Measurements from ENCODE around the gene ARL8A.
"Not testable (repeated sequence)": the region's sequence is repeated elsewhere in the genome, so short reads cannot be mapped to it uniquely, and the experiment has no call there.

Gene ARL8A

DNA sequence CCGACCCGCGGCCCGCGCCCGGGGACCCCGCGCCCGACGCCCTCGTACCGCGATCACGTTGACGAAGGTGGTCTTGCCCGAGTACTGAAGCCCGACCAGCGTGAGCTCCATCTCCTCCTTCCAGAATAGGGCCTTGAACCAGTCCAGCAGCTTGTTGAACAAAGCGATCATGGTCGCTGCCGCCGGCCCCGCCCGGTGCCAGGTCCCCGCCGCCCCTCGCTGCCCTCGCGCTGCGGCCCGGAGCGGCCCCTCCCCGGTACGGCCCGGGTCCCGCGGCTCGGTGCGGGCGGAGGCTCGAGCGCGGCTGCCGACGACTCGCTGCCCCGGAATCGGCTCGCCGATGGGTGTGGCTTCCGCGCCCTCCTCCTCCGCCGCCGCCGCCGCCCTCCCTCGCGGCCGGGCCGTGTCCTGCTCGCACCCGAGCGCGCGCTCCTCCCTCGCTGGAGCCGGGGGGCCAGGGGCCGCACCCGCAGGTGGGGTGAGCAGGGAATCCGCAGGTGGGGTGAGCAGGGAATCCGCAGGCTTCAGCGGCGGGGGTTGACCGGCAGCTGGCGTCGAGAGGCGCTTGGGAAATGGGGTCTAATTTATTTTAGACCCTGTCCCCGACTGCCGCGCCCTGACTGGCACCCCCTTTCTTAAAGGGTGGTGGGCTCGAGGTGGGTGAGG lies at the start of gene ARL8A:
ARL8A (minus strand) TSS at position 336 of the 666 bp plus-strand sequence; CDS start at position 171, 165 bp downstream.
- DNase-seq (ENCODE audit: low read depth, low spot score) = peak; percentile 41

- DNase-seq (ENCODE audit: low read depth, low spot score) = no peak
These were observed 49.8 kb upstream of the ARL8A start for GRCh38 chr1:202194328-202194648.

DNA sequence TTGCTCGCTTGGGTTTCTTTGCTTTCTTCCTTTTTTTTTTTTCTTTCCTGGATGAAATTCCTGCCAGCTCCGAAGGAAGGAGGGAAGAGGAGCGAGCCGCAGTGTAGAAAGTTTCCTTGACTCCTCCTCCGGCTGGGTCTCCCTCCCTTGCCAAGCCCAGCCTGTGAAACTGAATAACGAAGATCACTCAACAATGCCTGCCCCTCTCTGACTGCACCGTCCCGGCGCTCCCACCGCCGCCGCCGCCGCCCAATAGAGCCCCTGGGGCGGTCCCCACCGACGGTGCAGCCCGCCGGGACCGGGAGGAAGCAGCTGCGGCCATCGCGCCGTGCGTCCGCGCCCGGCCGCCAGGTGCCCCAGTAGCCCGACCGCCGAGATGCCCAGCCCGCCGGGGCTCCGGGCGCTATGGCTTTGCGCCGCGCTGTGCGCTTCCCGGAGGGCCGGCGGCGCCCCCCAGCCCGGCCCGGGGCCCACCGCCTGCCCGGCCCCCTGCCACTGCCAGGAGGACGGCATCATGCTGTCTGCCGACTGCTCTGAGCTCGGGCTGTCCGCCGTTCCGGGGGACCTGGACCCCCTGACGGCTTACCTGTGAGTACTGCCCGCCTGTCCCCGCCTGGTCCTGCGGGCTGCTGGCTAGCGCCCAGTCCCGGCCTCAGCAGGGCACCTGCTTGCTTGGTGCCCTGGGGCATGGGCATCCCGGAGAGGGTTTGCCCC lies 49.2 kb upstream of the ARL8A start, which contains the start of gene LGR6:
LGR6 (plus strand) TSS at position 186 of the 714 bp plus-strand sequence; CDS start at position 377, 191 bp downstream.
- no peak for DNase-seq (ENCODE audit: low read depth, low spot score)

GRCh38 chr1:202192770-202193613 lies 48.5 kb upstream of the ARL8A start:
- DNase-seq (ENCODE audit: low read depth, low spot score) = peak; percentile 22

DNA sequence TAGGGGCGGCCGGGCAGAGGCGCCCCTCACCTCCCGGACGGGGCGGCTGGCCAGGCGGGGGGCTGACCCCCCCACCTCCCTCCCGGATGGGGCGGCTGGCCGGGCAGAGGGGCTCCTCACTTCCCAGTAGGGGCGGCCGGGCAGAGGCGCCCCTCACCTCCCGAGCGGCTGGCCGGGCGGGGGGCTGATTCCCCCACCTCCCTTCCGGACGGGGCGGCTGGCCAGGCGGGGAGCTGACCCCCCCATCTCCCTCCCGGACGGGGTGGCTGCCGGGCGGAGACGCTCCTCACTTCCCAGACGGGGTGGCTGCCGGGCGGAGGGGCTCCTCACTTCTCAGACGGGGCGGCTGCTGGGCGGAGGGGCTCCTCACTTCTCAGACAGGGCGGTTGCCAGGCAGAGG lies 46.9 kb upstream of the ARL8A start:
- DNase-seq (ENCODE audit: low read depth, low spot score) = not testable (repeated sequence)

- DNase-seq (ENCODE audit: low read depth, low spot score) = no peak
These were observed 45.6 kb upstream of the ARL8A start for GRCh38 chr1:202189918-202190715.

GRCh38 chr1:202189001-202189790 lies 44.7 kb upstream of the ARL8A start:
- DNase-seq (ENCODE audit: low read depth, low spot score) = peak; percentile 59

DNA sequence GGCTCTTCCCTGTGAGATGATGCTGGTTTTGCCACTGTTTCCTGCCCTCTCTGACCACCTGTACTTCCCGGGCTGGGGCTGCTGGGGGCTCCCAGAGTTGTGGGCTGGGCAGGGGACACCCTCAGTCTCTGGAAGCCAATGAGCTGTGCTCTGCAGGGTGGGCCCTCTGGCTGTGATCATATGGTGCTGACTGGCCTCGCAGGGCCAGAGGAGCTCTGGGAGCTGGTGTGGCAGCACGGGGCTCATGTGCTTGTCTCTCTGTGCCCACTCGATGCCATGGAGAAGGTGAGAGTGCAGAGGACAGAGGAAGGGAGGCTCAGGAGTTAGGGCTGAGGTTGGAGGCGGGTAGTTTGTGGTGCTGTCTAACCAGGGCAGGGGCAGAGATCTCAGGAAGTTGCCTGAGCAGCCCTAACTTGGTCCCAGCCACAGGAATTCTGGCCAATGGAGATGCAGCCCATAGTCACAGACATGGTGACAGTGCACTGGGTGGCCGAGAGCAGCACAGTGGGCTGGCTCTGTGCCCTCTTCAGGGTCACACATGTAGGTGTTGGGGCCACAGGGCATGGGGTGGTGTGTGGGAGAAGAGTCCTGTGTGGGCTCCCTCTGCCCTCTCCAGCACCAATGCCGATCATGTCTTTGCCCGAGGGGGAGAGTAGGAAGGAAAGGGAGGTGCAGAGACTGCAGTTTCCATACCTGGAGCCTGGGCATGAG lies 43.3 kb upstream of the ARL8A start:
- DNase-seq (ENCODE audit: low read depth, low spot score) = no peak

GRCh38 chr1:202187041-202187671 lies 42.6 kb upstream of the ARL8A start:
- no peak for DNase-seq (ENCODE audit: low read depth, low spot score)

GRCh38 chr1:202186327-202186726 lies 41.8 kb upstream of the ARL8A start:
- no peak for DNase-seq (ENCODE audit: low read depth, low spot score)

GRCh38 chr1:202184750-202185460 lies 40.4 kb upstream of the ARL8A start:
- DNase-seq (ENCODE audit: low read depth, low spot score) = peak; percentile 26

DNA sequence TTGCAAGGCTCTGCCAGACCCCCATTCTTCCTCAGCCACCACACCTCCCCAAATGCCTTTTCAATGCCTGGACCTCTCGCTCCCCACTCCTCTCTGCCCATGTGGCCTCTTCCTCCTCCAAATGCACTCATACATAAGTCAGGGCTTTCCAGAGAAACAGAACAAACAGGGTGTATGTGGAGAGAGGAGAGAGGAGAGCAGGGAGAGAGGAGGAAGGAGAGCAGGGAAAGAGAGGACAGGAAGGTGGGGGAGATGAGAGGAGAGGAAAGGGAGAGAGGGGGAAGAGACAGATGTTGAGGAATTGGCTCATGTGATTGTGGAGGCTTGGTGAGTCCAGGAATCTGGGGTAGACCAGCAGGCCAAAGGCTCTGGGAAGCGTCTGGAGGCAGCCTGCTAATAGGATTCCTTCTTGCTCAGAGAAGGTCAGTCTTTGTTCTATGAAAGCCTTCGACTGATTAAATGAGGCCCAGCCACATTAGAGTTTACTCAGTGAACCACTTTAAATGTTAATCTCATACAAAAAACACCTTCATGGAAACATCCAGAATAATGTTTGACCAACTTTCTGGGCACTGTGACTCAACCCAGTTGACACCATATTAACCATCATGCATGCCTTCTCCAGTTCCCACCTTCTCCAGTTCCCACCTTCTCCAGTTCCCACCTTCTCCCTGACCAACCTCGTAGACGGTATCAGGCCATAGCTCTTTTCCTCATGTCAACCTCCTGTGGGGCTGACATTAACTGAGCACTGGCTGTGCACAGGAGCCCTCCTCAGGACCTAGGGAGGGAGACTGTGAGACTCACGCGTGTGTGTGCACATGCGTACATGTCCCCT lies 37.7 kb upstream of the ARL8A start:
- DNase-seq (ENCODE audit: low read depth, low spot score) = no peak

DNA sequence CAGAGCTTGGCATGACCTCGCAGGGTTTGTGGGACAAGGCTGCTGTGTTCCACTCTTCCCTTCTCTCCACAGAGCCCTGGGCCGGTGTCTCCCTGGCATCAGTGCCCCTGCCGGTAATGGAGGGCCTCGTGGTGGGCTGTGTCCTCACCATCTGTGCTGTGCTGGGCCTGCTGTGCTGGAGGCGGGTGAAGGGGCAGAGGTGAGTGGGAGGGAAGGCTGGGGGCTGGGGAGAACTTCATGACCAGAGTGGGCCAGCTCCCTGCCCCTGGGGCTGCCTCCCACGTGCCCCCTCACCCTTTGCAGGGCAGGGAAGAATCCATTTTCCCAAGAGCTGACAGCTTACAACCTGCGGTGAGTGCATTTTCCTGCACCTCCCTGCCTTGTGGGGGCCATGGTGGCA lies 37.0 kb upstream of the ARL8A start:
- no peak for DNase-seq (ENCODE audit: low read depth, low spot score)

DNA sequence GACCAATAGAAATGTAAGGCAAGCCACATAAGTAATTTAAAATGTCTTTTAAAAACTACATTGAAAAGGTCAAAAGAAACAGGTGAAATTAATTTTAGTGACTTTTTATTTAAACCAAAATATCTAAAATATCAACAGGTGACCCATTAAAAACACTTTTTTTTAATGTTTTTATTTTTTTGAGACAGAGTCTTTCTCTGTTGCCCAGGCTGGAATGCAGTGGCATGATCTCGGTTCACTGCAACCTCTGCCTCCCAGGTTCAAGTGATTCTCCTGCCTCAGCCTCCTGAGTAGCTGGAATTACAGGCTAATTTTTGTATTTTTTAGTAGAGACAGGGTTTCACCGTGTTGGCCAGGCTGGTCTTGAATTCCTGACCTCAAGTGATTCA lies 36.2 kb upstream of the ARL8A start:
- DNase-seq (ENCODE audit: low read depth, low spot score) = not testable (repeated sequence)

DNA sequence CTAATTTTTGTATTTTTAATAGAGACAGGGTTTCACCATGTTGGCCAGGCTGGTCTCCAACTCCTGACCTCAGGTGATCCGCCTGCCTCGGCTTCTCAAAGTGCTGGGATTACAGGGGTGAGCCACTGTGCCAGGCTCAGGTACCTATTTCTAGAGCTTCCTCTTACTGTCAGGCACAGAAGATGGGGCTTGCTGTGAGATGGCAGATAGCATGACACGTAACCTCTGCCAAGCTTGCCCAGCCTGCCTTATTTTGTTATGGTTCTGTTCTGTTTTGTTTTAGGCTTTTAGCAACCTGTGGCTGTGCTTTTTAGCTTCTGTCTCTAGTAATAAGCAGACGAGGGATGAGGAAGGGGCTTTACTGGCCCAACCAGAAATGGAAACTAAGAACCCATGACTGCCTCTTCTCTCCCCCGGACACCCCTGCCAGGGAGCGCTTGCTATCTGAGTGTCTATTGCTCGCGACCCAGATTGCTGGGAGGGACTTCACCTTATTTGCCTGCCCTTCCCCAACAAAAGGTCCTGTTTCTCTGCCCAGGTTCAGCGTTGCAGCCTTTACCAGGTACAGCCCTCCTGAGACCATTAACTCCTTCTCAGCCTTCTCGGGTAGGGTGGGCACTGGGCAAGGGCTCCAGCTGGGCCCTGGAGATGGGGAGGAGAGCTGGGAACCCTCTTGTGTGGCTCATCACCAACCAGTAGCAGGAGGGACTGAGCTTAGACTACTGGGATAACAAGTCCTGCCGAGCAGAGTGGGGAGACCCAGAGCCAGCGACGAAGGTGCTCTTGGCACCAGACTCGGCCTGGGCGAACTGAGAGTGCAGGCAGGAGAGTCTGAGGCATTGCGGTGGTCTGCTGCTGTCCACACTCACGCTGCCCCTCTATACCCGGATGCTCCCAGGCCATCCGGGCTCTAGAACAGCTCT lies 35.6 kb upstream of the ARL8A start:
- no peak for DNase-seq (ENCODE audit: low read depth, low spot score)

- no peak for DNase-seq (ENCODE audit: low read depth, low spot score)
These were observed 32.7 kb upstream of the ARL8A start for GRCh38 chr1:202176949-202177927.
